CD4-positive, alpha-beta T cell treated with Interleukin-6 at 100 ng/mL for 8 hours (primary cell): ENCODE data around the gene ORAI2.
A peak's percentile ranks its signal among the peaks of the same experiment; 100 is the strongest.
"Not testable (repeated sequence)": the region's sequence is repeated elsewhere in the genome, so short reads cannot be mapped to it uniquely, and the experiment has no call there.

ENCODE experiments used
- DNase-seq: peaks from one replicate; pipeline ENCODE4 v3.0.0-alpha.2; 2020; ENCODE audit warnings: mixed read lengths, low spot score

Gene ORAI2

GRCh38 chr7:102433219-102434038, at the start of gene ORAI2:
ORAI2 (plus strand) TSS chr7:102433575; CDS start chr7:102438957, 5,382 bp downstream.
- DNase-seq: peak; percentile 84

GRCh38 chr7:102387064-102387463, 46.3 kb upstream of the ORAI2 start:
- DNase-seq: no peak

GRCh38 chr7:102389810-102390209, 43.6 kb upstream of the ORAI2 start:
- DNase-seq: no peak

- DNase-seq: peak; percentile 56
Measured at GRCh38 chr7:102390697-102391484, 42.5 kb upstream of the ORAI2 start.

GRCh38 chr7:102392330-102392729, 41.0 kb upstream of the ORAI2 start:
- no peak for DNase-seq

GRCh38 chr7:102393467-102393866, 39.9 kb upstream of the ORAI2 start:
- no peak for DNase-seq

GRCh38 chr7:102395592-102395872, 37.8 kb upstream of the ORAI2 start:
- no peak for DNase-seq

- DNase-seq: peak; percentile 92
Measured at GRCh38 chr7:102395873-102396709, 37.3 kb upstream of the ORAI2 start, which contains the start of gene PRKRIP1. PRKRIP1 (plus strand) TSS chr7:102396363; CDS start chr7:102396412, 49 bp downstream.

GRCh38 chr7:102396710-102397019, 36.7 kb upstream of the ORAI2 start:
- DNase-seq: no peak

GRCh38 chr7:102398543-102398942, 34.8 kb upstream of the ORAI2 start:
- DNase-seq: no peak

GRCh38 chr7:102400360-102400759, 33.0 kb upstream of the ORAI2 start:
- no peak for DNase-seq

- no peak for DNase-seq
Measured at GRCh38 chr7:102403563-102403962, 29.8 kb upstream of the ORAI2 start.

GRCh38 chr7:102404005-102404861, 29.1 kb upstream of the ORAI2 start:
- peak; percentile 63 for DNase-seq

GRCh38 chr7:102404862-102405188, 28.6 kb upstream of the ORAI2 start:
- DNase-seq: not testable (repeated sequence)

GRCh38 chr7:102407910-102408309, 25.5 kb upstream of the ORAI2 start:
- no peak for DNase-seq

- DNase-seq: not testable (repeated sequence)
Measured at GRCh38 chr7:102408530-102408929, 24.8 kb upstream of the ORAI2 start.

- DNase-seq: no peak
Measured at GRCh38 chr7:102409340-102409739, 24.0 kb upstream of the ORAI2 start.

GRCh38 chr7:102410123-102410522, 23.3 kb upstream of the ORAI2 start:
- no peak for DNase-seq

GRCh38 chr7:102410918-102411317, 22.5 kb upstream of the ORAI2 start:
- DNase-seq: no peak

GRCh38 chr7:102412548-102412947, 20.8 kb upstream of the ORAI2 start:
- DNase-seq: peak; percentile 40

- DNase-seq: no peak
Measured at GRCh38 chr7:102413091-102413490, 20.3 kb upstream of the ORAI2 start.

GRCh38 chr7:102413611-102414010, 19.8 kb upstream of the ORAI2 start:
- DNase-seq: no peak
